Activated CD8-positive, alpha-beta memory T cell treated with anti-CD3 and anti-CD28 coated beads for 4 hours (primary cell): ENCODE data around the gene NID1.
"Not testable (repeated sequence)": the region's sequence is repeated elsewhere in the genome, so short reads cannot be mapped to it uniquely, and the experiment has no call there.

Experiments used
- DNase-seq, 2 donors: peaks; one replicate each; pipeline ENCODE4 v3.0.0-alpha.2; 2020; ENCODE audit warnings: low read depth in 2 of 2

NID1 gene

DNA sequence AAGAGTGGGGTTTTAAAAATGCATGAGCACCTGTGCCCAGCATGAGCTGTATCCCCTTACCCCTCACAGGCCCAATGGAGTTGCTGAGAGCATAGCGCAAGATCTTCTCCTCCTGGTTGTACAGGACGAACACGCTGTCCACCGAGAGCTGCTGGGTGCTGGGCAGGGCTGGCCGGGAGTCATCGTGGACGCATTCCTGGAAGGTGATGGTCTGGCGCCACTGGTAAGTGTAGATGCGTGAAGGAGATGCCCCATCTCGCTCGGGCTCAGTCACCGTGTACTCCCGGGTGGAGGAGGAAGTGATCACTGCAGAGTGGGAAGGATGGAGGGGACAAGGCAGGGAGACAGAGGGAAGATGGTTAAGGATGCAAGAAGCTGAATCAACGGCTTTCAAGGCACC is 39.1 kb downstream of the NID1 start:
- DNase-seq, result no peak

DNA sequence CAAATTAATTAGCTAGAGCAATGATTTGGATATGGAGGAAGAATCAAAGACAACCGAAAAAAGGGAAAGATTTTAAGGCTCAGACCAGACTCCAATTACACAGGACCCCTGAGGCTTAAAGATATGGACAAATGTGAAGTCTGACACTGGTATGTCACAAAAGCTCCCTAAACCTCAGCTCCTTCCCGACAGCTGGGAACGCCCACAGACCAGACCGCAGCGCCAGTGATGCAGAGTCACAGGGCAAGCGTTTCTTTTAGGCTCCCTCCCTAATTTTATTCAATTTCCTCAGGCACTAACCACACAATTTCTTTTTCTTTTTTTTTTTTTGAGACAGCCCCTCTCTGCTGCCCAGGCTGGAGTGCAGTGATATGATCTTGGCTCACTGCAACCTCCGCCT is 40.2 kb downstream of the NID1 start:
- DNase-seq, result no peak

DNA sequence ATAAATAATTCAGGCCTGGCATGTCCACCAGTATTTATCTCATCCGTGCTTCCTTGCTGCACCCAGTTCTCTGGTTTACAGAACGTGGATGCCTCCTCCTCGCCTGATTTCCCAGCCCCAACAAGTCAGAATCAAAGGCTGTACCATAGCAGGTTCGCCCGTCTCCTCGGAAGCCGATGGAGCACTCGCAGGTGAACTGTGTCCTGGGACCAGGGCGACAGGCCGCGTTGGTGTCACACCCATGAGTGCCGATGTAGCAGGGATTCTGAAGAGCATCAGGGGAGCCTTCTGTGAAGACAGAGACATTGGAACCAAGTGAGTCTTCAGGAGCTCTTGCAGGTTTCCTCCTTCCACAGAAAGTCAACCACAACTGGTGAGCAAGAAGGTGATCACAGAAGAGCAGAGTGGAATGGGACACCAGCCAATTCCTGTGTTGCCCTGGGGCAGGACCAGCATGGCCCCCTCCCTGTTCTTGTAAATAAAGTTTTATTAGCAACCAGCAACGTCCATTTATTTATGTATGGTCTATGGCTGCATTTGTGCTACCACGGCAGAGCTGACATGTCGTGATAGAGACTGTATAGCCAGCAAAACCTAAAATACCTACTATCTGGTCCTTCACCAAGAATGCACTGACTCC is 40.8 kb downstream of the NID1 start:
- no peak for DNase-seq

DNA sequence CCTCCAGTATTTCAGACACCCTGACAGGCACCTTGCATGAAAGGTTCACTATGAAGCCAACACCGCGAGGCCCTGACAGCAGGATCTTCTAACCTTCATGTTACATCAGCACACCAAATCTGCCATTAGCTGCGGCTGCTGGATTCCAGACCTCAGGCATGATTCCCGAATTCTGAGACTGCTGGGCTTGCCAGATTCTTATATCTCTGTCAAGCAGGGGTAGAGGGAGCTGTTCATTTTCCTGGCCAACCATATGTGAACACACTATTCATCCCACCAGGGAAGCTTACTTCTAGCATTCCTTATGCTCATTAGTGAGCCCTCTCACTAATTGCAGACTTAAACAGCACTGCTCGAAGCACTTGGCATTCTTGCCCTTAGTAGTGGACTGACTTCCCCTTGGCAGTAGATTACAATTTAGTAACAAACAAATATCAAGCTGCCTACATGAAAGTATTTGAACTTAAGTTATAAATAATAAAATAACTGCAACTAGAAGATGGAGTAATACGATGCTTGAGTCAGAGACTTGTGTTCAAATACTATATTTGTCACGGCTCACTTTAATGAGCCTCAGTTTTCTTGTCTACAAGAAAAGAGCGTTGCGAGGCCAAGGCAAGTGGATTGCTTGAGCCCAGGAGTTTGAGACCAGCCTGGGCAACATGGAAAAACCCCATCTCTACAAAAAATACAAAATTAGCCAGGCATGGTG is 43.3 kb downstream of the NID1 start:
- no peak for DNase-seq

DNA sequence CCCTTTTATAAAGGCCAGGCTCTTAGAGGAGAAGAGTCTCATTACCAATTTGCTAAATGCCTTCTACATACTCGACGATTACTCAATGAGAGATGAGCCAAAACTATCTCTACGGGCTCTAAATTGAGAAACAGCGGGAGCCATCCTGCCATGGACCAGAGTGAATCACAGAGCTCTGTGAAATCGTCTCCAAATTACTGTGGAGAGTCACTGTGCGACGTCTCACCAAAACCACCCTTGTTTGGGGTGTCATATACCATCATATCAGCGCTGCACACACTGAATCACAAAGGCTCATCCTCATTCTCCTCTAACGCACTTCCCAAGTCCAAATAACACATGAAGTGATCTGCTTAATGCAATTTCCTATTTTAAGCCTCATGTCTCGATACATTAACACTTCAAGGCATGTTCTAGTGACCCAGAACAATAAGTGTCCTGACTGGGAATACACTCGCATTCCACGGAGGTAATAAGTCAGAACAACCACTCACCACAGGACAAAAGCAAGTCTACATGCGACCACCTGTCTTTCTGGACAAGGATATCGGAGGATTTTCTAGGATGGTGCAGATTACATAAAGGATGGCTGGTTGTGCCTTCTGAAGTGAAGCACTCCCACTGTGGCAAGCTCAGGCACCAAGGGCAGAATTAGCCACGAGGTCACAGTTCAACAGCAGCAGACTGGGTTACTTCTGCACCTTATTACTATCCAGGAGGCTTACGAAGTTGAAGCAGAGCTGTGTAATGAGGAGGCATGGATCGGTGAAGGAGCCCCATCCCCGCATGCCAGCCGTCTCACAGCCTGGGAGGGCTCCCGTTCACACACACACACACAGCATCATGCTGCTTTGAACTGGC is 44.3 kb downstream of the NID1 start:
- no peak for DNase-seq

DNA sequence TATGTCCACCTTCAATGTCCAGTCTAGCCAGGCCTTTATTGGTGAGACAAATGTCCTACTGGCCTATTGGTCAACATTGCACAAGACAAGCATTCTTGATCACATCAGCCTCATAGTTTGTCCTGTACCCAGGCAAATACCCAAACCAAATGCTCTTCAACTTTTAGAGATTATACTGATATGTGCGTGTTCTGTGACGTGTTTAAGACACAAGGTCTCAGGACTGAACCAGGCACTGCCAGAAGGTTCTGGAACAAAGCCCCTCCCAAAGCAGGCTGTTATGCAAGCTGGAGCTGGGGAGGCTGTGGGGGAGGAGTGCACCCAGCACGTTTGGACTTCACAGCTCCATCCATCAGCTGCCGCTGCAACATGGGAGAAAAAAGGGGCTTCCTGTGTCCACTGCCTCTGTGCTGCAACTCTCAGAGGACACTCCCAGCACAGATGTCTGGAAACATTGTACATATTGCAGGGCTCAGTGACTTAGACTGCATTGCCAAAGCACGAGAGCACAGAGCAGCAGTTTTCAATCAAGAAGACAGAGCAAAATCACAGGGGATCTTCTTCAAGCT is 45.9 kb downstream of the NID1 start:
- no peak for DNase-seq

DNA sequence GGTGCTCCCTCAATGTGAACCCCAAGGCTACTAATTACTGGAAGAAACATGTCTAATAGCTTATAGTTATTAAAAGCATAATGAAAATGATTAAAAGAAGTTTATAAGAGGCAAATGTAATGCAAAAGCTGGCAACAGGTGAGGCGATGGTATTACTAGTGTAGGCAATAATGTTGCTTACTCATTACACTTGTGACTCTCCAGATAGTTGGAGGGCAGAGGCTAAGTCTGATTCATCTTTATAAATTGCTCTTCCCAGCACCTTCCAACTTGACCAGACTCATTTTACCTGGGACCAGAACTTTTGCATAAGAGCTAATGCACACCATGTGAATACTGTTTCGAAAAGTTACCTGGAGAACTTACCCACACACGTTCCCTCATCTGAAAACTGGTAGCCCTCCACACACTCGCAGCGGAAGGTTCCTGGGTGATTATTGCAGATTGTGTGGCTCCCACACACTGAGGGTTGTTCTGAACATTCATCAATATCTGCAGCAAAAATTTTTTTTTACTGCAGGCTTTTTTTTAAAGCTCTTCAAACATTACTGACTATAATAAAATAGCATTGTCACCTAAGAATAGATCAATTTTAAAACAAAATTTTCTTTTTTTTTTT is 48.0 kb downstream of the NID1 start:
- no peak for DNase-seq

DNA sequence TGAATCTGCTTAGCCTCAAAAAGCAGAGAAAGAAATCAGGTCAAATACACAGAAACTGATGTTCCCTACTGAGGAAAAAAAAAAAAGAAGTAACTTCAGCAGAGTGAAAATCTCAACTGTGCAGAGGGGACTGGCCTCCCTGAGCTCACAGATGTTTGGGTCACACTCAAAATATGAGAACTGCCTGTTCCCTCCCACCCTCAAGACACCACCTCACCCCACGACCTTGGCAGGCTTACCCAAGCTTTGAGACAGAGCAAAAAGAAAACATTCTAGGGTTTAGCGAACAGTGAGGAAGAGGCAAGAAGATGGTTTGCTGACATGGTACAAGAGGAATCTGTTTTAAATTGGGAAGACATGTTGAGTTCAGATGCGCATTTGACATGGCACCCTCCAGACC is 48.8 kb downstream of the NID1 start:
- no peak for DNase-seq

DNA sequence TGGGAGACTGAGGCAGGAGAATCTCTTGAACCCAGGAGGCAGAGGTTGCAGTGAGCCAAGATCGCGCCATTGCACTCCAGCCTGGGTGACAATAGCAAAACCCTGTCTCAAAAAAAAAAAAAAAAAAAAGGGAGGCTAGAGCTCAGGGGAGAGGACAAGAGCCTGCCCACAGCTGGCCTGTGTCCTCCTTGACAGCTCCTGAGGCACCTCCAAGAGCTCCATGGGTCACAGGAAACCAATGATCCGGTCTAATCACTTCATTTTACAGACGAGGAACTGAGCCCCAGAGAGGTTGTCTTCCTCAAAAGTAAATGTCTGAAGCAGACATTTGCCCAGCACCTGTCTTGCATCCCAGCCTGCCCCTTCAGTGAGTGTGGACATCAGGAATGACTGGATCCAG is 49.4 kb downstream of the NID1 start:
- no peak for DNase-seq

DNA sequence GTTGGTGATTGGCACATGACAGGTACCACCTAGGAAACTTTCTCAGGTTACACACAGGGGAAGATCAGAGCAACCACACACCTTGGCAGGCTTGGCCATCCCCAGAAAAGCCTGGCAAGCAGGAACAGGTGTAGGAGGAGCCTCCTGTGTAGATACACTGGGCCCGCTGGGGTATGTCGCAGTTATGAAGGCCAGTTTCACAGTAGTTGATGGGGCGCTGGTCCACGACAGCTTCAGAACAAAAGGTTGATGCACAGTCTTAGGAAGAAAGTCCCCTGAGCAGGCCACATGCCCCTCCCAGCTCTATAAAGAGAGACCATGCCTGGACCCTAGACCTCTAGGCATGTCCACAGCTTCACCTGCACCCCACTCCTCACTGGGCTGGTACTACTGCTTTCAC is 51.6 kb downstream of the NID1 start:
- no peak for DNase-seq

DNA sequence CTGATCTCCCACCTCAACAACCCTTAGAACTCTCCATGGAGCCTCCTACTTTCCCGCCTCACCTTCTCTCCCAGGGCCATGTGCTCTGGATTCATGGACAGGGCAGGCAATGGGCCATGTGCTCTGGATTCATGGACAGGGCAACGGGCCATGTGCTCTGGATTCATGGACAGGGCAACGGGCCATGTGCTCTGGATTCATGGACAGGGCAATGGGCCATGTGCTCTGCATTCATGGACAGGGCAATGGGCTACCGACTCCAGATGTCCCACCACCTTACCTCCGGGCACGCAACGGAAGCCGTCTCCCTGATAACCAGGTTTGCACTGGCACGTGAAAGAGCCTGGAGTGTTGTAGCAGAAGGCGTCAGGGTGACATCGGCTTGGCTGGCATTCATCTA is 53.2 kb downstream of the NID1 start:
- no peak for DNase-seq

DNA sequence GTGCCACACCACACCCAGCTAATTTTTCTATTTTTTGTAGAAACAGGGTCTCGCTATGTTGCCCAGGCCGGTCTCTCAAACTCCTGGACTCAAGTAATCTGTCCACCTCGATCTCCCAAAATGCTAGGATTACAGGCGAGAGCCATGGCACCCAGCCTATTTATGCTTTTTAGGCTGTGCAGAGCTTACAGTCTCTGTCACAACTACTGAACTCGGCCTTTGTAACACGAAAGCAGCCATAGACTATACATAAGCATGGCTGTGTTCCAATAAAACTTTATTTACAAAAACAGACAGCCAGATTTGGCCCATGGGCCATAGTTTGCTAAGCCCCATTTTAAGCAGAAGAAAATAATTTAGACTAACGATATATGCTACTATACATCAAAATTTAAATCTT is 54.4 kb downstream of the NID1 start:
- DNase-seq, result no peak

DNA sequence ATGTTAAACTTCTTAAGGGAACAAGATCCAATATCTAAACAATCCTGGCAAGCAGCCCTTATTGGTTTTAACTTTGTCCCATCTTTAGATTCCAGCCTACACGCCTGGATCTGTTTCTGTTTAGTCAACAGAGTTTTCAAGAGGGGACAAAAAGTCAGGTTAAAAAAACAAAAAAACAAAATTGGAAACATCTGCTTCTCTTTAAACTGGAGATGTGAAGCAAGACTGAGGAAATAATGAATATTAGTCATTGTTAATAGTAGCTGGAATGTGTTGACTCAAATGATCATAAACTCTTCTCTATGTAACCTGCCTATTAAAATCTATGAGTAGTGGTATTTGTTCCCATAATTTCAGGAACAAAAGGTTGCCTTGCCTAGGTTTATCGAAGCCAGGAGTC is 55.0 kb downstream of the NID1 start:
- DNase-seq, result no peak

DNA sequence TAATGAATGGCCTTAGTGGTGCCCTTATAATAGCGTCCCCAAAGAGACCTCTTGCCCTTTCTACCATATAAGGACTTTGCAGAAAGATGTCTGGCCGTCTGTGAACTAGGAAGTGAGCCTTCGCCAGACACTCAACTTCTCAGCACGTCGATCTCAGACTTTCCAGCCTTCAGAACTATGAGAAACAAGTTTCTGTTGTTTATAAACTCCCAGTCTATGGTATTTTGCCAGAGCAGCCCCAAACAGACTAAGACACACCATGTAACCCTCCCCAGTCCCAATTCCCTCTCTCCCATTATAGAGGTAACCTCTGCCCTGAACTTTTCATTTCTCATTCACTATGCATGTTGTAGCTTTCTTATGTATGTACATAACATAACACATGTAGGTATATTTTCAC is 55.7 kb downstream of the NID1 start:
- DNase-seq, result no peak

DNA sequence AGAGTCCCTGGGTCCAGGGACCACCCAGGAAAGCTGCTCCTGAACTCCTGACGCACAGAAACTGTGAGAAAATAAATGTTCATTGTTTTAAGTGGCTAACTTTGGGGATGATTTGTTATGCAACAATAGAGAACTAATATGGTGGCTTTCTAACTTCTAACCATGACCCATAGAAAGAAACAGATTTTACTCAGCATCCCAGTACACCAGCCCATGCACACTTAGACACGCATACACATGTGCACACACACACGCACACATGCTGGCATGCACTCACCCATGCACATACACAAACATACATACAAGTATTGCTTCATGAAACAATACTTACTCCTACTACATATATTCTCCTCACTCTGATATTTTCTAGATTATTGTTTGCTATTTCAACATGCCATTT is 57.1 kb downstream of the NID1 start:
- DNase-seq, result no peak

DNA sequence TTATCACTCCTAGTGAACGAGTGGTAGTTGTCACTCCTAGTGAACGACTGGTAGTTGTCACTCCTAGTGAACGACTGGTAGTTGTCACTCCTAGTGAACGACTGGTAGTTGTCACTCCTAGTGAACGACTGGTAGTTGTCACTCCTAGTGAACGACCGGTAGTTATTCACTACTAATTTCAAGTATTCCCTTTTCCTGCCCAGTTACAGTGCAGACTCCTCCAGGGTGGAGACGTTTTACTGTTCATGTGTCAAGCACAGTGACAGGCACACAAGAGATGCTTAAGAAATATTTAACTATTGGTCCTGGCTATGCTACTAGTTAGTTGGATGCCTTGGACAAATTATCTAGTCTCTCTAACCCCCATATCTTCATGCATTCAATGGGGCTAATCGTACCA is 61.8 kb downstream of the NID1 start:
- not testable (repeated sequence) for DNase-seq

DNA sequence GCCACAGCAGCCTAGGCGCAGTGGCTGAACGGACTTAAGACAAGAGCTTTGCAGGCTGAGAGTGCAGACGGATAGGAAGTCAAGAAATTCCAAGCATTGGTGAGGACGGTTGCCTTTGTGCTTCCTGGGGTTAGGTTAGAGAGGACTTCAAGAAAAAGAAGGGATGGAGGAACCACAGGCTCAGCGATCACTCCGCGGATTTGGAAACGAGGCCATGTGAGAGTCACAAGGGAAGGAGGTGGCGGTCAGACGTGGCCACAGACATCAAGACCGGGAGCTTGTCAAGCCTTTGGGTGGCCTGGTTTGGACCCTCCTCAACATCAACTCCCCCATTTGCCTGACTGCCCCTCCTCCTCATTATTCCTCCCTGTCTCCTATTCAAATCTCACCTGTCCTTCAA is 62.3 kb downstream of the NID1 start:
- DNase-seq, result no peak

DNA sequence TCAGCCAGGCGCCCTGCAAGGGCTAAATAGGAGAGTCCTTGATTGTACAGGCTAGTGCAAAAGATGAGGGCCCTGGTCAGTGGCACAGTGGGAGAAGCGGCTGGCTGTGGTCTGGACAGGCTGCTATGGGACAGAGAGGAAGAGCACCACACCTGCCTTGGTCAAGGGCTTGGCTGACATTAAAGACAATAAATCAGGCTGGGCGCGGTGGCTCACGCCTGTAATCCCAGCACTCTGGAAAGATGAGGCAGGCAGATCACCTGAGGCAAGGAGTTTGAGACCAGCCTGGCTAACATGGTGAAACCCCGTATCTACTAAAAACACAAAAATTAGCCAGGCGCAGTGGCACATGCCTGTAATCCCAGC is 62.9 kb downstream of the NID1 start:
- DNase-seq, result no peak

DNA sequence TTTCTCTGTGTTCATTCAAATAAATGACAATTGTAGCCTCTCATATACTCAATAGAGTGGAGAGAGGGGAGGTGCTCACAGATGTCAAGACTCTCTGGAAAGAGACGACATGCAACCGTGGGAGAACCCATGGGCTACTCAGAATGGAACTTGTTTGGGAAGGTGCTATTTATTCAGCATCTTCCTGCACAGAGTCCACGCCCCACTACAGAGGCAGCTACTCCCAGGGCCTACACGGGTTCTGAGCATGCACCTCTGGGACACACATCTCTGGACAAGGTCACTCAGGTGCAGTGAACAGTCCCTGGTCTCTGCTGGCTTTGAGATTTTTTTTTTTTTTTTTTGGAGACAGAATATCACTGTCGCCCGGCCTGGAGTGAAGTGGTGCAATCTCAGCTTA is 64.1 kb downstream of the NID1 start:
- no peak for DNase-seq

DNA sequence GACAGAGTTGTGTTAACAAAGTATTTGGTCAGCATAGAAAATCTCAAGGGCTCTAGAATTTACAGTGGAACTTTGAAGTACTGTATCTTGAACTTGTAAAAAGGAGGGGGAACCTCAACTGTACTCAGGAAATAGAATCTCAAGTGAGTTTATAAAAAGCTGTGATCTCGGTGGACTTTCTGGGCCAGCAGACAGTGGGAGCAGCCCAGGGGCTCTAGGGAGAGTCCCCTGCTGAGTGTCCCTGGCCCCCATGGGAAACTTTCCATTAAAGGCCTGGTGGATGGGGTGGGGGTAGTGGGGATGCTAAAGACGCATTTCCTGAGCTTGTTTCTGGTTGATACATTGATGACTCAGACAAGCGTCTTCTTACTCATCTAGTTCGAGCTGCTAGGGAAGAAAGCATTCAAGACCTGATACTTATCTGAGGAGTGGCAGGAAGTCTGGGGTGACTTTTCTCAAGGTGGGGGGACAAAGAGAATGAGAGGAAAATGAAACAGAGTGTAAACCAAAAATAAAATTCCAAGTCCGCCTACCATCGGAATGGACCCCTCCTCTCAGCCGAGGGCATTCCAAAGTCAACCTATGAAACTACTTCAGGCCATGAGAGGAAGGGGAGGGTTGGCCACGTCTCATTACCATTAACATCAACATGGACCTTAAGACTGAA is 65.5 kb downstream of the NID1 start:
- DNase-seq, result peak; percentile 50 to 64

DNA sequence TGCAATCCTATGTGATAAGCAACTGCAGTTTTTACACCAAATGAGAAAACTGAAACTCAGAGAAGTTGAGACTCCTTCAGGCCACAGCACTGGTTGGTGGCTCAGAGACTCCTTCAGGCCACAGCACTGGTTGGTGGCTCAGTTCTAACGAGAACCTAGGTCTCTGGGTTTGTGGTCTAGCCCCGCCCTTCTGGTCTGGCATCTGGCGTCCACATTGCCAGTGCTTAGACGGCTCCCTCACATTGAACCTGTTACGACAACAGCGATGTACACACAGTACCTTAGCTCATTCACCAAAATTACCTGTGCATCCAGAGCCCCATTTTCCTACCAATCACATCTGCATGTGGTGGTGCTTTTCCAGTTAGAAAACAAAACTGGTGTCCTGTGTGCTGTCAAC is 66.1 kb downstream of the NID1 start:
- no peak for DNase-seq

DNA sequence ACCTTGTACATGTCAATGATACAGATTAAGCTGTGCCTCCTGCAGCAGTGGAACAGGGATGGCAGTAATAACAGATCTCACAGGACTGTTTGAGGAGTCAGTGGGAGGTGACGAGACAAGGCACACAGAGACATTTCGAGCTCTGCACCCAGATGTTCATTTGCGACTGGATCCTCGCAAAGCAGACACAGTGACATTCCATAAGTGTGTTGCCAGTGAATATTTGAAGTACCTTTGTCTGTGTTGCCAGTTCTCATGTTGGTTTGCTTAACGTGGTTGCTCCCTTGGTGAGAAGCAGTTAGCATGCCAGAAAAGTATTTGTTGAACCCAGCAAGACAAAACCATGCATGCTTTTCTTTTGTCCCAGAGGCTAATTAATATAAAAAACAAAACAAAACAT is 67.0 kb downstream of the NID1 start:
- DNase-seq, result no peak
